Measurements from ENCODE around the gene KDM4C. TPM values are rescaled to one million over a fixed set of nuclear protein-coding genes. Genes with fewer than 3 reads are reported as not detected.

Gene KDM4C
- total RNA-seq, 1 donor from 2014 or later = 76.8 TPM

GRCh38 chr9:6904371-6904770 is 146.6 kb downstream of the KDM4C start:
- no peak for DNase-seq (ENCODE audit: low spot score)

DNA sequence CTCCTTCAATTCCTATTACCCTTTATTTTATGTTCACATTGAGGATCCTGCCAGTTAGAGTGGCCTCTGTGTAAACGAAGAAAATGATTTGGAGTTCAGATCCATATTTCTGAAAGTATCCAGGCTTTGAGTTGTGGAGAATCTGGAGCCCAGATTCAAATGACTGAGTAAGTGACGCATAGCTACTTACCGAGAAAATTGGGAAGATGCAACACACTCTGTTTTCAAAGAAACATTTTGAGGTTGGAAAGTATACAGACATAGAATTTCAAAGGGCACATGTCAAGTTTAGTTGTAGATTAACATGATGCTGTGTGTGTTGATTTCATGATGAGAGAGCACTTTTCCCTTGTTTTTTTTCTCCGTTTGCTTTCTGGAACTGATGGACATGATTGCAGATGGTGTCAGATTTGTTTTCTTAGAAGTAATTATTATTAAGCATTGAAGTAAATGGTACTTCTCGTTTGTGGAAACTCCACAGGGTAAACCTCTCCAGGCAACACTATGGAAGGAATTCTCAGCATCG is 148.1 kb downstream of the KDM4C start:
- DNase-seq (ENCODE audit: low spot score) = no peak

DNA sequence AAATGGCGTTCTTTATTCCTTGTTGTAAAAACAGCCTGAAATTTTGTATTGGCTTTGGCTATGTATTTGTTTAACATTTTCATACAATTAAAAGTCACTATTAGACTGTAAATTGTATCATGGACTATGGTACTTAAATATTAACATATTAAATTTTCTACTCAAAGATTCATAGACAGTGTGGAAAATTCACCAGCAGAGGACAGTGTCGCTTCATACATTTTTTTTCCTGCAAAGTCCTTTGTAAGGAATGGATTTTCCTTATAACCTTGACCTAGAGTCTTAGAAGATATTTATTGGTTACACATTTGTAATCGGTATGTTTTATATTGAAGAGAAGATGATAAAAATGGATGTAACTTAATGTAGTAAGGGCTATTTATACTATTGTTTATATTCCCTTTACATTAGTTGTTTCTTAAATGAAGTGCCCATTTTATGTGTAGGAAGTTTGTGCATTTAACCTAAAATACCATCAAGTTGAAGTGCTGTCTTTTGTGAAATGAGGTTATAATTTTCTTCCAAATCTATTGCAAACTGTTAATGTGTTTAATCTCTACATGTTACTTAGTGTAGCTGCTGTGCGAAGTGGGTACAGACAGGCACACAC is 150.1 kb downstream of the KDM4C start:
- DNase-seq (ENCODE audit: low spot score) = no peak

DNA sequence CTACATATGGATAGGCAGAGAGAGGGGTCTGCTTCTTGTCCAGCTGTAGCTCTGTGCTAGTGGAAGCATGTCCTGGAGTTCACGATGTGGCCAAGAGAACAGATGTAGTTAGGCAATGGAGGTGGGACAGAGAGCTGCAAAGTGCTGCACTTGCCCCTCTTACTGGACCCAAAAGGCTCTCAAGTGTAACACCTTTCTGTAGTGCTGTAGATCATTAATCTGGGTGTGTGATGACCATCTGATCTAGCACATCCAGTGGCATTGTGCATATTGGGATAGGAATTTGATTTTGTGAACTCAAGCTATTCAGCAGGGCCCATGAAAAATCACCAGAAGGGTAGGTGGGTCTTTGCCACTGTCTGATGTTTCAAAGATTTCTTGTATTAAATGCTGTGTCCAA is 151.4 kb downstream of the KDM4C start:
- DNase-seq (ENCODE audit: low spot score) = no peak

DNA sequence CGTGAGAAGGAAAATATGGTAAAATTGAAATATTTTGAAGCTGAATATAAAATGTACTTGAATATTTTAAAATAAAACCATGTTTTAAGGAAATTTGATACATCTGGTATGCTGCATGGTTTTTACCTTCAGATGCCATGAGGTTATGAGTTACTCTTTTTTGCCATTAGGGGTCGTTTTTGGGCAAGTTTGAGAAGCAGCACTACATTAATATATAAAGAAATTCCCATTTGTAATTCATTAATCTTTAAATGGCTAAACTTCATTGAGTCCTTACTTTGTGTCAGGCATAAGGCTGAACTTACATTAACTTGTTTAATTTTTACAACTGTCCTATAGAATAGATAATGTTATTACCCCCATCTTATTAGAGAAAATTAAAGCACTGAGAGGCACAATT is 152.3 kb downstream of the KDM4C start:
- no peak for DNase-seq (ENCODE audit: low spot score)

GRCh38 chr9:6910497-6910896 is 152.7 kb downstream of the KDM4C start:
- no peak for DNase-seq (ENCODE audit: low spot score)

GRCh38 chr9:6911901-6912638 is 154.3 kb downstream of the KDM4C start:
- no peak for DNase-seq (ENCODE audit: low spot score)

DNA sequence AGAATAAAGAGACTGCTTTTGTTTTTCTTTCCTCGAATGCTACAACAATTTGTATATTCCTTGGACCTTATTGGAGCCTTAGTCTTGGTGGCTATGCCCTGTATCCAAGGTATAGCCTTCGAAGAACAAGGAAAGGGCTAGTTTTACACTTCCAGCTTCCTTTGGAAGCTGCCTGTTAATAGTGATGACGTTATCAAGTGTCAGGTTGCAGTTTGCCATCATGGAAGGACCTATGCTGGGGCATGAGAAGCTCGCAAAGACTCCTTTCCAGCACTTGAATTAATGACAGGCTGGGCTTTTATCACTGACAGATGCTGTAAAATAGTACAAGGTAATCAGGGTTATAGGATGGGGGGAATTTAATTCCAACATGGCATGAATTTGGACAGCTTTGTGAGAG is 157.9 kb downstream of the KDM4C start:
- no peak for DNase-seq (ENCODE audit: low spot score)

DNA sequence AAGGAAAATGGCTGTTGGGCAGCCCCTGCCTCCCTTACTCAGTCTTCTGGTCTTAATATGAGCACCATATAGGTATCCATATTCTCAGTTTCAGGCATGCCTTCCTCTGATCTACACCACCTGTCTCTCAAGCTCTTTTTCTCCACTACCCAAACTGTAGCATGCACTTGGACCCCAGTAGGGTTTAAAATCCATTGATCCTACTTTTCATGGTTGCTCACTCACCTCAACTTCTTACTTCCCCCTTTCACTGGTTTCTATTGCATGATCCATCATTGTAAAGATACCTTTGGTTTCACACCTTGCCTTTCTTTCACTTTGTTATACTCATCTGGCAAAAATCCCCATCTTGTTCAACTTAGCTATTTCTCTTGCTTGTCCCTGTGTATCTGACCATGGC is 159.4 kb downstream of the KDM4C start:
- no peak for DNase-seq (ENCODE audit: low spot score)

GRCh38 chr9:6920041-6920440 is 162.3 kb downstream of the KDM4C start:
- no peak for DNase-seq (ENCODE audit: low spot score)

GRCh38 chr9:6921315-6921714 is 163.5 kb downstream of the KDM4C start:
- no peak for DNase-seq (ENCODE audit: low spot score)

DNA sequence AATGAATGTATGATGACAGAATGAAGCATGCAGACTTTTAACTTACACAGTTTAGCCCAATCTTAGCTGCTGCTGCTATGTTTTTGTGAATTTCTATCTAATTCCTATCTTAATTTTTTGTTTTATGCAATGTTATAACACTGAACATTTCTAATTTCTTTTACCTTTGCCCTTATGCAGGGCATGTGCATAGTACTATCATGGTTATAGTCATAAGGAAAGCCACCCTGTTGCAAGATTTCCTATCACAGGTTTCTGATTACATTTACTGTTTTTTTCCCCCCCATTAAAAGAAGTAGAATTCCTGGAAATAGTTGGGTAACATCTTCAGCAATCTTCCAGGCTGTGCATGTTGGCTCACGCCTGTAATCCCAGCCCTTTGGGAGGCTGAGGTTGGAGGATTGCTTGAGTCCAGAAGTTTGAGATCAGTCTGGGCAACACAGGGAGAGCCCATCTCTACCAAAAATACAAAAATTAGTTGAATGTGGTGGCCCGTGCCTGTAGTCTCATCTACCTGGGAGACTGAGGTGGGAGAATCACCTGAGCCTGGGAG is 164.4 kb downstream of the KDM4C start:
- DNase-seq (ENCODE audit: low spot score) = no peak

- DNase-seq (ENCODE audit: low spot score) = no peak
Observed at GRCh38 chr9:6922680-6923079, 164.9 kb downstream of the KDM4C start.

- DNase-seq (ENCODE audit: low spot score) = no peak
Observed at GRCh38 chr9:6923086-6923485, 165.3 kb downstream of the KDM4C start.

- no peak for DNase-seq (ENCODE audit: low spot score)
Observed at GRCh38 chr9:6924149-6924548, 166.4 kb downstream of the KDM4C start.

DNA sequence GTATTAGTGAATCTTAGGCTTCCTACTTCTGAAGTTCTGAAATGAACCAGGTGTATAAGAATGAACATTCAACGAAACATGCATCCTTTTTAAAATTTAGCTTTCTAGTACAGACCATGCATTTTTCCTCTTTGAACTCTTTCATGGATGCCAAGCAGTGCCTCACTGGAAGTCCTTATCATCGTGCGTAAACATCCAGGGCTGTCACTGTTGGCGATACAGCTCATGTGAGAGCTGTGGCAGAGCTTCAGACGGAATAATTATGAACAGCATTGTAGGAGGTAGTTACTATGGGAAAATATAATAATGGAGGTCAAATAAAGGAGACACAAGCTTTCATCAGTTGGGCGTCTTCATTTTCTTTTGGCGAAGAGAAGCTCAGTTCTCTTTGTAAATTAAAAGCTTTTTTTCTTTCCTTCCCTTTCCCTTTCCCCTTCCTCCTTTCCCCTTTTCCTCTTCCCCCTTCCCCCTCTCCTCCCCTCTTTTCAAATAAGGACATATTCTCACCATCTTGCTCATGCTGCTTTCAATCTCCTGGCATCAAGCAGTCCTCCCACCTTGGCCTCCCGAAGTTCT is 167.3 kb downstream of the KDM4C start:
- DNase-seq (ENCODE audit: low spot score) = no peak

DNA sequence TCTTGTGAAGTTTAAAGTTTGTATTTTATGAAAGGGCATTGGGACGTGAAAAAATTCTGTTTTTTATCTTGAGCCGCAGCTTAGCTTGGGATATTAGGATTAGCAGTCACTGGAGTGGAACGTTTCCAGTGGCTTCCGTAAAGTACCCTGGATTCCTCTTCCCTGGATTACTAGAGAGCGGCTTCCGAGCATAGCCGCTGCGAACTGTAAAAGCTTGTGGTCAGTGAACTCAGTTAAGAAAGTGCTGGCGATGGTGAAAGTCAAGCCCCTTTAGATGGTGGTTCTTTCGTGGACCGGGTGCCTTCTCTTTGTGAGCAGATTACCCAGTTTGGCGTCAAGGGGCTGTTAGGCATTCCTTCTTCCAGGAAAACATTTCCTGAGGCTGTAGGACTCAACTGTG is 168.1 kb downstream of the KDM4C start:
- DNase-seq (ENCODE audit: low spot score) = no peak

DNA sequence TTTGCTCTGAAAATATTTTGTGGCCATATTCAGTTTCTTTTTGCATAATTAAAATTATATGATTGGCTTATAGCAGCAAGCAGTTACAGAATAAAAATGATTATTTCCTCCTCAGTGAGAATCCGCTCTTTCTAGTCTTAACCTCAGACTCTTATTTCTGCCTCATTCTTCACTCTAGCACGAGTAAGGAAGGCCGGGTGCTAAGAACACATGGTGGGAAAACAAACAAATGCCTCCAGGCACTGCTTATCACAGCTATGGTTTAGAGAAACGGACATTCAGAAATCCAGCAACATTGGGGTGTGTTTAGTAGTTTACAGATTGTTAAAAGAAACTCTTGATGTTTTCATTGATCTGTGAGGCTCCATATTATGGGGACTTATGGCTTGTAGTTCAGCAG is 168.7 kb downstream of the KDM4C start:
- DNase-seq (ENCODE audit: low spot score) = no peak

GRCh38 chr9:6927838-6928237 is 170.1 kb downstream of the KDM4C start:
- no peak for DNase-seq (ENCODE audit: low spot score)

- DNase-seq (ENCODE audit: low spot score) = no peak
Observed at GRCh38 chr9:6928863-6929262, 171.1 kb downstream of the KDM4C start.

- DNase-seq (ENCODE audit: low spot score) = no peak
Observed at GRCh38 chr9:6929441-6930215, 171.9 kb downstream of the KDM4C start.

GRCh38 chr9:6930827-6931226 is 173.1 kb downstream of the KDM4C start:
- no peak for DNase-seq (ENCODE audit: low spot score)

All from ureter (tissue), 1 donor.